GDM1 (cell line): Measurements from ENCODE around the gene OR2AK2.

Experiments used
- DNase-seq: peaks from one replicate; lab custom pipeline; 2025; lab: John Stamatoyannopoulos, UW

OR2AK2 gene, protein sequence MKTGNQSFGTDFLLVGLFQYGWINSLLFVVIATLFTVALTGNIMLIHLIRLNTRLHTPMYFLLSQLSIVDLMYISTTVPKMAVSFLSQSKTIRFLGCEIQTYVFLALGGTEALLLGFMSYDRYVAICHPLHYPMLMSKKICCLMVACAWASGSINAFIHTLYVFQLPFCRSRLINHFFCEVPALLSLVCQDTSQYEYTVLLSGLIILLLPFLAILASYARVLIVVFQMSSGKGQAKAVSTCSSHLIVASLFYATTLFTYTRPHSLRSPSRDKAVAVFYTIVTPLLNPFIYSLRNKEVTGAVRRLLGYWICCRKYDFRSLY

DNA sequence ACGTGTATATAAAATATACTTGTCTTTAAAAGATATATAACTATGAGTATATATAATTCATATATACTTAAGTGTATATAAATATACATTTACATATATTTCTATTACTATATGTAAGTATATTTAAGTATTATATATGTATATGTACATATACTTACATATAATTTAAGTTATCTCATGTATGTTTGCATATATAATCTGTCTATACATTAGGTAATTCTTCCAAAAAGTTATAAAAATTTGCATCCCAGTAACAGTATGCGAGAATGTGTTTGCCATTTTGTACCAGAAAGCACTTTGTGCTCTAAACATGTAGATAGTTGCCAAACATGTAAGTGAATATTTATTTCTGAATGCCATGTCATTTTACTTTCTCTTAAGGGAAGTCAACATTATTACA lies at the start of gene OR2AK2:
TSS of gene OR2AK2 (plus strand) at position 301 of the 400 bp plus-strand sequence. CDS start 144 bp downstream, outside the sequence.
- no peak for DNase-seq

DNA sequence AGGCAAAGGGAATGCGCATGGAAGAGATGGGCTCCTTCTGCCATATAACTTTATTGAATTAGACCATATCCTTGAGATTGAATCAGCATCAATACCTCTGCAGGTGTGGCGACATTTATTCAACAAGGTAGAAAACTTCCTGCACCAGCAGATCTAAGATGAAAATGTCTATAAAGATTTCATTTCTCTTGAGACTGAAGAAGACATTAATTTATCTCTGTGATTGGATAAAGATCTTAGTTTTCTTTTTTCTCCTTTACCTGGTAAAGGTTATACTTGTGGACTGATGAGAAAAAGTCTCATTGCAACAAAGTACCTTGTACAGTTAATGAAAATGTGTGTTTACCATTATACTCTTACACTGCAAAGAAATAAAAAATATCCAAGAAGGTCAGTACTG lies 45.1 kb upstream of the OR2AK2 start, which contains the start of gene OR2T8:
TSS of gene OR2T8 (plus strand) at position 301 of the 400 bp plus-strand sequence. CDS start 766 bp downstream, outside the sequence.
- DNase-seq: no peak

DNA sequence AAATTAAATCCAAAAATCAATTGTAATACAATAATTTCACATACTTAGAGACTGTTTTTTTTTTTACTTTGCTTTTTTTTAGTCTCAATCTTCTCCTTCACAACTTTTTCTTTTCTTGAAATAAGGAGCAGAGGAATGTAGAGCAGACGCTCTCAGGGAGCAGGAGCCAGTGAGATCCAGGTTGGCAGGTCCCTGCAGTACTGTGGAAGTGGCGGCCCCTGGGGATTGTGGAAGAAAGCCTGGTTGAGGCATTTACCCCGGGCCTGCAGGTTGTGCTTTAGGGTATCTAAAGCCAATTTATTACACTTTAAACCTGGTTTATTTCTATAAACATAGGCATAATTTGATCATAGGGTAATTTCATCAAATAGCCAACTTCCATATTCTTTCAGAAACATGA lies 41.1 kb upstream of the OR2AK2 start:
- DNase-seq: no peak

DNA sequence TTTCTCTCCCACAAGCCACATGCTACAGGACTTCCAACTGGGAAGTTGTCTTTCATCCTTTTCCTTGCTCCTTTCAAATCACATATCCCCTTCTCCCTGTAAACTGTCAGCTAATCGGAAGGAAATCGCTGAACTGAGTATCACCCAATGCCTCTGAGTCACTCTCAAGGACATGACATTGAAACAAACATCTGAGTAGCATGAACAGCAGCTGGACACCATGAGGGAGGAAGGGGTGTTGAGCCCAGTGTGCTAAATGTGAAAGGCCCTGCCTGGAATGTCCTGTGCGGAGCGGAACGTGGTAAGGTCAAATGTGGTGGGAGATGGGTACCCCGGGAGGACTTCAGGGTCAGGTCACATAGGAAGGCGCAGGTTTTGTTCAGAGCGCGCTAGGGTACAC lies 40.2 kb upstream of the OR2AK2 start, which contains the start of gene OR2AJ1:
TSS of gene OR2AJ1 (plus strand) at position 22 of the 400 bp plus-strand sequence. CDS start 8,880 bp downstream, outside the sequence.
- no peak for DNase-seq

DNA sequence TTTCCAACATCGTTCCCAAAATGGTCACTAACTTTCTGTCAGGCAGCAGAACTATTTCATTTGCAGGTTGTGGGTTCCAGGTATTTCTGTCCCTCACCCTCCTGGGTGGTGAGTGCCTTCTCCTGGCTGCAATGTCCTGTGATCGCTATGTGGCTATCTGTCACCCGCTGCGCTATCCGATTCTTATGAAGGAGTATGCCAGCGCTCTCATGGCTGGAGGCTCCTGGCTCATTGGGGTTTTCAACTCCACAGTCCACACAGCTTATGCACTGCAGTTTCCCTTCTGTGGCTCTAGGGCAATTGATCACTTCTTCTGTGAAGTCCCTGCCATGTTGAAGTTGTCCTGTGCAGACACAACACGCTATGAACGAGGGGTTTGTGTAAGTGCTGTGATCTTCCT lies 31.0 kb upstream of the OR2AK2 start:
- no peak for DNase-seq

DNA sequence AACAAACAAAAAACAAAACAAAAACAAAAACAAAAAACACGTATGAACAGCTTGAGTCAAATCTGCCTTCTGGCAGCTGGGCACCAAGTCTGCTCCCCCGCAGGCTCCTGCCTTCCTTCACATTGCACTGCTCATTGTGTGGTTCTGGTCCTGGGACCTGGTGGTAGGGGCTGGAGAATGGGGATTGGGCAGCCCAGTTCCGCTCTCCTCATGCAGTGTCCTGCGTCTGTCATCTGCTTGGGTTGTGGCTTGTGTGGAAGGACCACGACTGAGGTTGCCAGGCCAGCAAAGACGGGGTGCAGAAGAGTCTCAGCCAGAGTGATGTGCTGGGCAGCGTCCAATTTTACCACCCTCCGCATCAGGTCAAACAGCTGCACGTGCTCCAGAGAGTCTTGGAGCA lies 29.3 kb upstream of the OR2AK2 start:
- no peak for DNase-seq

DNA sequence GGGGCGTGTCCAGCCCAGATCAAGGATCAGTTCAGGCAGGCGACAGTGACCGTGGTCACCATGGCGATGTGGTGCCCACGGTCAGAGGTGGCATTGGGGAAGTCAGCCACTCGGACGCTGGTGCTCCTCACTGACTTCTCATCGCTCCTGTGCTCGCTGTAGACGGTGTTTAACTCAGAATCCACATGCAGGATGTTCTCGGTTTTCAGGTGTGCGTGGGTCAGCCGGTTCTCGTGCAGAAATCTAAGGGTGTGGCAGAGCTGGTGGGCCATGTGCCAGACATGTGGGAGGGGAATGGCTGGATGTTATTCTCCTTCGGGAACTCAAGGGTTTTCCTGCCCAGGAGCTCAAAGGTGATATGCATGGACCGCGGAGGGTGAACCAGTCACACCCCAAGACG lies 28.6 kb upstream of the OR2AK2 start:
- no peak for DNase-seq

DNA sequence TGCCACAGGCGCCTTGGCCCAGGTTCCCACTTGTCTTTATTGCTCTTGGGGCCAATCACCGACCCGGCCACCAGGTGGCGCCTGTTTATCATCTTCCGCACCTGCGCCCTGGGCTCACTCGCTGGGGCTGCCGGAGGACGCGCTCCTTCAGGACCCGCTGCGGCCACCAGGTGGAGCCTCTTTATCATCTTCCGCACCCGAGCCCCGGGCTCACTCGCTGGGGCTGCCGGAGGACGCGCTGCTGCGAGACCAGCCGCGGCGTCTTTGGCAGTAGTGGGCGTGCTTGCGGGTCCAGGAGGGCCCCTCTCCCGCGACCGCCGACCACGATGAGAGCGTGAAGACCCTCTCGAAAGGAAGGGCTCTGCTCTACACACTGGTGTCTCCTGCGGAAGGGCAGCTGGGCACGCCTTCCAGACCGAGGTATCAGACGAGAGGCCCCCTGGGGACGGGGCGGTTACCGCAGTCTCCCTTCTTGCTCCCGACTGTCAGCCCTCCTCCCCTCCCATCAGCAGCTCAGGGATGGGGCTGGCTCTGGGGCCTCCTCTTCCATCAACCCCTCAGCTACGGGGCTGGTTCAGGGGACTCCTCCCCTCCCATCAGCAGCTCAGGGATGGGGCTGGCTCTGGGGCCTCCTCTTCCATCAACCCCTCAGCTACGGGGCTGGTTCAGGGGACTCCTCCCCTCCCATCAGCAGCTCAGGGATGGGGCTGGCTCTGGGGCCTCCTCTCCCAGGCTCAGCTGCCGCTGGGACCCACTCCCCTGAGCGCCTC lies 27.9 kb upstream of the OR2AK2 start:
- peak; percentile 87 for DNase-seq

DNA sequence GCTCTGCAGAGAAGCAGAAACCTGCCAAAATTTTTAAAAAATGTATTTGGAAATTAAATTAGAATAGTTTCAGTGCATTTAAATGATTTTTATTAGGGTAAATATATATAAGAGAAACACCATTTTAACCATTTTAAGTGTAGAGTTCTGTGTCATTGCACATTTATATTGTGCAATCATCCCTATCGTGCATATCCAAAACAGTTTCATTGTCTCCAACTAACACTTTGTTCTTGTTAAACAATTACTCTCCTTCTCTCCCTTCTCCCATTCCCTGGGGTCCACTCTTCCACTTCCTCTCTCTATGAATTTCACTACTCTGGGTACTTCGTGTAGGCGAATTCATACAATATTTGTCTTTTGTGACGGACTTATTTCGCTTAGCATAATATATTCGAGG lies 22.4 kb upstream of the OR2AK2 start:
- DNase-seq: no peak

DNA sequence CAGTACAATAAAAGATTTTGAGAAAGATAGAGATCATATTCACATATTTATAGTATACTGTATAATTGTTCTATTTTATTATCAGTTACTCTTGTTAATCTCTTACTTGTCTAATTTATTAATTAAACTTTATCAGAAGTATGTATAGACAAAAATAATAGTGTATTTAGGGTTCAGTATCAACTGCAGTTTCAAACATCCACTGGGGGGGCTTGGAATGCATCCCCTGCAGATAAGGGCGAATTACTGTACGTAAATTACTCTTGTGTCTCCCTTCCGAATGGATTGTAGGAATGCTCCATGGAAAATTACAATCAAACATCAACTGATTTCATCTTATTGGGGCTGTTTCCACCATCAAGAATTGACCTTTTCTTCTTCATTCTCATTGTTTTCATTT lies 16.5 kb upstream of the OR2AK2 start, which contains the start of gene OR2L8:
TSS of gene OR2L8 (plus strand) at position 301 of the 400 bp plus-strand sequence. CDS start at position 301, 0 bp downstream.
- DNase-seq: no peak

DNA sequence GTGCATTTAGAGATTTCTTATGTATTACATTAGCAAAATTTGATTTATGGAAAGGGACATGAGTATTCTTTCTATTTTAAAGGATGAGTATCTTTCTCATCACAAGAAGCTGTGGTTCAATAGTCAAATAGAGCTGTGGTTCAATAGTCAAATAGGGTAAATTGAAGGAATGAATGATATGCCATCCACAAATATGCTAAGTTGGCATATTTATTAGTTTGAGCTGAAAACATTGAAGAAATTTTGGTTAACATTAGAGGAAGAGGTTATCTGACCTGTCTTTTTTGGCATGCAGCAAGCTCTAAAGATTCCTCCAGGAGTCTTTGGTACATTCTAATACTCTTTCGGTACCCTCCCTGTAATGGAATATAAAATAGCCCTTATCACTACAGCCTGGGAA lies 11.6 kb upstream of the OR2AK2 start:
- no peak for DNase-seq

DNA sequence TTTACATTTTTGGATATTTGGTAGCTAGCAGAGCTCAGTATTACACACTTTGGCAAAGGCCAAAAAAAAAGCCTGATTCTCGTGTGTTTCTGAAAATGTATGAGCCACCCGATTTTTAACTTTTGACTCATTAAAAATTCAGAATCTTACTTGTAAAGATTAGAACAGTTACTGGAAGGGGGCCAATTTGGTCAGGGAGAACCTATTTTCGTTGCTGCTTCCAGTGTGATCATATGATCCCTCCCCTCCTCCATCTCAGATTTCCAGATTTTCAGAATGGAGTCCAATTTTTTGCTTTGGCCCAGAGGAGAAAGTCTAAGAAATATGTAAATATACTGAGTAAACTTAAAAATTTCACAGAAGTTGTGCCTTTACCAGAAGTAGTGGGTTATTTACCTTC lies 3.2 kb upstream of the OR2AK2 start:
- no peak for DNase-seq

DNA sequence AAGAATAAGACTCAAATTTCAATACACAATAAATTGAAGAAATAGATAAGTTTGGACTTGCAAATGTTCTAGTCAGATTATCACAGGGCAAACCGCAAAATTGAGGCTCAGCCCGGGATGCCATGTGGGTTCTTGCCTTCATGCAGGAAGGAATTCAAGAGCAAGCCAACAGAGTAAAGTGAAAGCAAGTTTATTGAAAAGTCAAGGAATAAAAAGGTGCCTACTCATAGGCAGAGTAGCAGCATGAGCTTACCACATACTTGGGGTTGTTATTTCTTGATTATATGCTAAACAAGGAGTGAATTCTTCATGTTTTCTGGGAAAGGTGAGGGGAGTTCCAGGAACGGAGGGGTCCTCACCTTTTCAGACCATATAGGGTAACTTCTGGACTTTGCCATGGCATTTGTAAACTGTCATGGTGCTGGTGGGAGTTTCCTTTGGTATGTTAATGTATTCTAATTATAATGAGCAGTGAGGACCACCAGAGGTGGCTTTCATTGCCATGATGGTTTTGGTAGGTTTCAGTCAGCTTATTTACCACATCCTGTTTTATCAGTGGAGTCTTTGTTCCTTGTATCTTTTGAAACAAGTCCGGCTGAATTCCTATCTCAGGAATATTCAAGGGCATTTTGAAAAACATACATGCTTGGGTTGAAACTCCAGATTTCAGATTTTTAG lies 2.0 kb upstream of the OR2AK2 start:
- DNase-seq: no peak

DNA sequence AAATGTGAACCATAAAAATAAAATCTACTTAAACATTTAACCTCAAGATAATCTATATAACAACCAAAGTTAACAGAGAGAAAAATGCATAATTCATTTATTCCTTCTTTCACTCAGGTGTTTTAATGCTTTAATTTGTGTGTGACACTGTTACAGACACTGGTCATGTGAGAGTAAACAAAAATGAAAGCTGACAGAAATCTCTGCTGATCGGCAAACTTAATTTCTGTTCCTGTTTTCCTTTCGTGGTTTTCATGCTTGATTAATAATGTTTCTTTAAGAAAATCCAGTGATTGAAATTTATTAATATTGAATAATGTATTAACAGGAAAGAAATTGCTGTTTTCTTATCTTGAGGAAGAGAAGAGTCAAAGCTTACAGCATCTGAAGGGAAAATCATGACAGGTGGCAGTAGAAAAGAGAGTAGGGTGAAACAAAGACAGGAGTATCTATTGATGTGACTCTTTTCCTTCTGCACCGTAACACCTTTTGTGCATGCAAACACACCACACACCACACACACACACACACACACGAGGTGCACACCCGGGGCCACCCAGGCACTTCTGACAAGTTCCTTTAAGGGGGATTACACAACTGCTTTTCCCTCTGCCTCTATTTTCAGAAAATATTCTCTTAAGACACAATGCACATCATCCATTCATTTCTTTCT lies 1.6 kb downstream of the OR2AK2 start:
- no peak for DNase-seq

DNA sequence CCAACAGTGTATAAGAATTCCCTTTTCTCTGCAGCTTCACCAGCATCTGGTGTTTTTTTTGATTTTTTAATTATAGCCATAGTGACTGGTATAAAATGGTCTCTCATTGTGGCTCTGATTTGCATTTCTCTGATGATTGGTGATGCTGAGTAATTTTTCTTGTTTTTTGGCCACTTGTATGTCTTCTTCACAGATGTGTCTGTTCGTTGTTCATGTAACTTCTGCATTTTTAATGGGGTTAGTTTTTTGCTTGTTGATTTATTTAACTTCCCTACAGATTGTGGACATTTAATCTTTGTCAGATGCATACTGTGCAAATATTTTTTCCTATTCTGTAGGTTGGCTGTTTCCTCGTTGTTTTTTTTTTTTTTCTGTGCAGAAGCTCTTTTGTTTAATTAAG lies 28.0 kb downstream of the OR2AK2 start:
- no peak for DNase-seq

DNA sequence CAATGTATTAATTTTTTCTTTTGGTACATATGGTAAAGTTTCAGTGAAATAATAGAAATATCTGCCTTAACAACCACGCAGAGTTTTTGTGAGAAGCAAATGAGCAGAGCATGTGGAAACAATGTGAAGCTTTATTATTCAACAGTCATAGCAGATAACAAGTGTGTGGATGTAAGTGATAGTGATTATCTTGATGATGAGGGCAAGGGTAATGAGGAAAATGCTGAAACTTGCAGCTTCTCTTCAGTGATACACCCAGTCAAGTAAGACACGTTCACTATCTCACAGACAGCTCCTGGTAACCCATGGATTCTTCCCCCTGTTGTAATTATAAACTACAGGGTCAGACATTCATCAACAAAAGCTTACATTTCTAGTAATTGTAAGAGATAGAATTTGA lies 33.8 kb downstream of the OR2AK2 start:
- DNase-seq: no peak

DNA sequence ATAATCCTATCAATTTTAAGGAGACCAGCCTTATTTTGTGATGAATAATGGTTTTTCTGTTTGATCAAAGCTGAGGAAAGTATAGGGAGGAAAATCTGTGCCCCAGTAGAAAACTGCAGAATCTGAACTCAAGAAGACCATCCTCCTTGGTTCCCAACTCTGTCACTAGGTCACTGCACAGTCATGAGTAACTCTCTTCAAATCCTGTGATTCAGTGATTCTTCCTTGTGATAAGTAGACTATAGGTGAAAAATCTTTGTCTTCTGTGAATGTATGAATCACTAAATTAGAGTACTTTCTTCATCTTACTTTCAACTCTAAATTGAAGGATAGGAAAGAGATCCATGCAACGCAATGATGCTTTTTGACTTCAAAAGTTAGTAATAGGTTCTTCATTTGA lies 35.1 kb downstream of the OR2AK2 start:
- no peak for DNase-seq

DNA sequence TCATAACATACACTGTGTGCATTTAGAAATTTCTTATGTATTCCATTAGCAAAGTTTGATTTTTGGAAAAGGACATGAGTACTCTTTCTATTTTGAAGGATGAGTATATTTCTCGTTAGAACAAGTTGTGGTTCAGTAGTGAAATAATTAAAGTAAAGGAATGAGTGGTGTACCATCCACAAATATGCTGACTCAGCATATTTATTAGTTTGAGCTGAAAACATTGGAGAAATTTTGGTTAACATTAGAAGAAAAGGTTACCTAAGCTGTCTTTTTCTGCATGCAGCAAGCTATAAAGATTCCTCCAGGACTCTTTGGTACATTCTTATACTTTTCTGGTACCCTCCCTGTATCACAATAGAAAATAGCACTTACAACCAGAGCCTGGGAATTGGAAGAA lies 42.7 kb downstream of the OR2AK2 start:
- no peak for DNase-seq

DNA sequence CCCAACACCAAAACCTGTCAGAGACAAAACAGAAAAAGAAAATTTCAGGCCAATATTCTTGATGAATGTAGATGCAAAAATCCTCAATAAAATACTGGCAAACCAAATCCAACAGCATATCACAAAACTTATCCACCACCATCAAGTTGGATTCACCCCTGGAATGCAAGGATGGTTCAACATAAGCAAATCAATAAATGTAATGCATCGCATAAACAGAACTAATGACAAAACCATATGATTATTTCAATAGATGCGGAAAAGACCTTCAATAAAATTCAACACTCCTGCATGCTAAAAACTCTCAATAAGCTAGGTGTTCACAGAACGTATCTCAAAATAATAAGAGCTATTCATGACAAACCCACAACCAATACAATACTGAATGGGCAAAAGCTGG lies 44.6 kb downstream of the OR2AK2 start:
- no peak for DNase-seq

DNA sequence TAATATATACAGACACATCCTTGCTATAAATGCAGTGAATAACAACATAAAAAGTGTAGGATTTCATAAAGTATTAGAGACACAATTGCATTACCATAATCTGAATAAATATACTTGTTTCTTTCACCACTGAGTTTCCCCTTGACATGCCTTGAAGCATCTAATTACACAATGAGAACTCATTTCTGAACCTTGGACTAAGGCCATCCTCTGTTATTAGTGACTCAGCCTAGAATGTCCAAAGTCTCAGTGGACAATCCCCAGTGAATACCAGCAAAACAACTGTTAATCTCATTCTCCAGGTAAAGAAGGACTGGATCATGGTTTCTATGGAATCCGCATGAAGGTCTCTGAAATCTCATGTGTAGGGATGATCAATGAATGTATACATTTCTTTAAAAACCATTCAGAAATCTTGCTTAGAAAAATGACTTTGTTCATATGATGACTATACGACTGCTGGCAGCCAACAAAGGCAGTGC lies 48.2 kb downstream of the OR2AK2 start, which contains the start of gene OR2L5:
TSS of gene OR2L5 (plus strand) at position 432 of the 482 bp plus-strand sequence. CDS start 8,288 bp downstream, outside the sequence.
- no peak for DNase-seq

DNA sequence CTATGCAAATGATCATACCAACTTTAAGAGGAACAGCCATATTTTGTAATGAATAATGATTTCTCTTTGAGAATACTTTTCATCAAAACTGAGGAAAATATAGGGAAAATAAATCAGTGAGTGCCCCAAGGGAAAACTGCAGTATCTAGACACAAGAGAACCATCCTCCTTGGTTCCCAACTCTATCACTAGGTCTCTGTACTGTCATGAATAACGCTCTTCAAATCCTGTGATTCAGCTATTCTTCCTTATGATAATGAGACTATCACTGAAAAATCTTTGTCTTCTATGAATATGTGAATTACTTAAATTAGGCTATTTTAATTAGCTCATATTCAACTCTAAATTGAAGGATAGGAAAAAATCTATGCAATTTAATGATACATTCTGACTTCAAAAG lies 50.8 kb downstream of the OR2AK2 start:
- DNase-seq: no peak
